GM12864 (cell line): ENCODE measurements around the gene SERPINB8.
A peak's percentile ranks its signal among the peaks of the same experiment; 100 is the strongest.
"Not testable (repeated sequence)": the region's sequence is repeated elsewhere in the genome, so short reads cannot be mapped to it uniquely, and the experiment has no call there.

Source experiments
- DNase-seq: peaks from one replicate; pipeline ENCODE4 v3.0.0-alpha.2; 2011; ENCODE audit warnings: low read depth
- H3K4me3 ChIP-seq: 2 replicates; pipeline ENCODE4 v1.5.1; 2011; ENCODE audit warnings: mild to moderate bottlenecking, low read depth, low read length, control low read depth
- CTCF ChIP-seq: IDR thresholded peaks from 2 replicates; pipeline ENCODE4 v1.5.1; 2011; ENCODE audit warnings: low read depth, mild to moderate bottlenecking, moderate library complexity, low read length, control low read depth, inconsistent platforms; ENCODE audit errors: missing control alignments

Gene SERPINB8, protein sequence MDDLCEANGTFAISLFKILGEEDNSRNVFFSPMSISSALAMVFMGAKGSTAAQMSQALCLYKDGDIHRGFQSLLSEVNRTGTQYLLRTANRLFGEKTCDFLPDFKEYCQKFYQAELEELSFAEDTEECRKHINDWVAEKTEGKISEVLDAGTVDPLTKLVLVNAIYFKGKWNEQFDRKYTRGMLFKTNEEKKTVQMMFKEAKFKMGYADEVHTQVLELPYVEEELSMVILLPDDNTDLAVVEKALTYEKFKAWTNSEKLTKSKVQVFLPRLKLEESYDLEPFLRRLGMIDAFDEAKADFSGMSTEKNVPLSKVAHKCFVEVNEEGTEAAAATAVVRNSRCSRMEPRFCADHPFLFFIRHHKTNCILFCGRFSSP

GRCh38 chr18:63969942-63970808 lies at the start of gene SERPINB8:
Gene SERPINB8, plus strand, starts transcription at chr18:63970081. Its CDS starts 8,228 bp downstream, at chr18:63978309.
- DNase-seq, result peak; percentile 65
- peak within 1 kb of the TSS; percentile 79 for H3K4me3 ChIP-seq
- TF ChIP-seq CTCF, result no peak

GRCh38 chr18:63922049-63922448 lies 47.8 kb upstream of the SERPINB8 start:
- no peak overlapping the region for H3K4me3 ChIP-seq
- no peak for TF ChIP-seq CTCF
- DNase-seq, result no peak

GRCh38 chr18:63924551-63924950 lies 45.3 kb upstream of the SERPINB8 start:
- TF ChIP-seq CTCF, result no peak
- no peak overlapping the region for H3K4me3 ChIP-seq
- DNase-seq, result no peak

DNA sequence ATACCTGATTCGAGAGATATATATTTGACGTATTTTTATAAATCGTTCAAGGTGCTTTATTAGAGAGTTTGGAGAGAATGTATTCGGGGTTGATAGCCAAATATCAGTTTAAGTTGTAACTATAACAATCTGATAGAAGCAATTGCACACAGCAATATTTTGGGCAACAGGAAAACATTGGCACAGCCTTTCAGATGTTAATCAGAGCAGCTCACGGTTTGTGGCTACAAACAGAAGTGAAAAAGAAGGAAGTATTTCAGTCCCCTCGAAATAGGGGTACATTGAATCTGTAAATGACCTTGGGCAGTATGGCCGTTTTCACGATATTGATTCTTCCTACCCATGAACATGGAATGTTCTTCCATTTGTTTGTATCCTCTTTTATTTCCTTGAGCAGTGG lies 41.5 kb upstream of the SERPINB8 start:
- no peak for DNase-seq
- TF ChIP-seq CTCF, result no peak
- no peak overlapping the region for H3K4me3 ChIP-seq

GRCh38 chr18:63929369-63929768 lies 40.5 kb upstream of the SERPINB8 start:
- H3K4me3 ChIP-seq, DNase-seq: not testable (repeated sequence)

- no peak for TF ChIP-seq CTCF
- DNase-seq, result no peak
- no peak overlapping the region for H3K4me3 ChIP-seq
Measured at GRCh38 chr18:63930773-63931354, 39.0 kb upstream of the SERPINB8 start.

DNA sequence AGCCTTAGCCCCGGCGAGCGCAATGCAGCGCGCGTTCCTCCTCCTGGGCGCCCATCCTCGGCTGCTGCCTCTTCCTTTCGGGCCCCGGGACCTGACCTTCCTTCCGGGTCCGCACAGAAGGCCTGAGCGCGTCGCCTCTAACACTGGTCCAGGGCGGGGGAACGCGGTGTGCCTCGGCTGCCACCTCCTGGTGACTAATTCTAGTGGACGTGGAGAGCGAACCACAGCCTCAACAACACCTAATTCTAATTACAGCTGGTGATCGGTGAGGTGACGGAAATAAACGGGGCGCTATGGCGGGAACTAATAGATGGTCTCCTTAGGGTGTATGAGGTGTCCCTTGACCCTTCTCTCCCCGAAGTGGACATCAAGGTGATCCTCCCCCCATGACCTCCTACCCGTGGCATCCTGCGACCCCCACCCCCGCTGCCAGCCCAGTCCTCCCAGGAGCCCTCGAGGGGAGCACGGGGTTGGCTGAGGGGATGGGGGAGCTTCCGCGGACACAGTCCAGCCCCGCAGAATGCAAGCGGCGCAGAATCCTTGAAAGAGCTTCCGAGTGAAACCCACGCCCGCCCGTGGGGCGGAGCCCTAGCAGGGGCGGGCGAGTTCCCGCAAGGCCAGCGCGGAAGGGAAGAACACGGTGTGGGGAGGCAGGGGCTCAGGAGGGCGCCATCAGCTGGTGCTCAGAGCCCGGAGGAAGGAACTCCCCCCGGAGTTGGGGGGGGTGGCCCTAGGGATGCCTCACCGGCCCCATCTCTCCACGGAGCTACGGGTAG lies 33.5 kb upstream of the SERPINB8 start:
- DNase-seq, result peak; percentile 69
- TF ChIP-seq CTCF, result peak; percentile 76
- peak overlapping the region; percentile 70 for H3K4me3 ChIP-seq
